GM12878 (cell line): ENCODE measurements around the gene SNPH.

Experiments
- BHLHE40 ChIP-seq, 2 experiments: fragments of 450-650 bp in 1 of 2; IDR thresholded peaks; 2 replicates each; pipeline ENCODE4 v1.6.1; 2011 to 2017; ENCODE audit warnings: low read depth in 2 of 2, borderline replicate concordance in 1 of 2, improper control_type of control experiment in 1 of 2, low read length in 1 of 2, mild to moderate bottlenecking in 1 of 2
- BRCA1 ChIP-seq: IDR thresholded peaks from 2 replicates; pipeline ENCODE4 v1.6.1; 2011; ENCODE audit warnings: low read depth, low read length, improper control_type of control experiment
- CTCF ChIP-seq, 3 experiments: IDR thresholded peaks in 2 of 3; conservative IDR thresholded peaks in 1 of 3; 2 replicates each; pipeline ENCODE4 v1.5.1; 2011; ENCODE audit warnings: low read depth in 3 of 3, low read length in 3 of 3, mild to moderate bottlenecking in 3 of 3, control low read depth in 2 of 3, moderate library complexity in 2 of 3, inconsistent platforms in 1 of 3, mixed read lengths in 1 of 3; ENCODE audit not compliant: control insufficient read depth in 2 of 3, insufficient read depth in 1 of 3; ENCODE audit errors: extremely low read depth in 1 of 3
- EZH2 ChIP-seq: IDR thresholded peaks from 2 replicates; pipeline ENCODE4 v1.6.1; 2012; ENCODE audit warnings: low read depth, mild to moderate bottlenecking, control low read depth, inconsistent platforms, low read length, borderline replicate concordance; ENCODE audit not compliant: control insufficient read depth
- POLR2A ChIP-seq: IDR thresholded peaks from 2 replicates; pipeline ENCODE4 v1.6.1; 2011; ENCODE audit warnings: low read depth, mild to moderate bottlenecking, low read length
- POLR2AphosphoS5 ChIP-seq: IDR thresholded peaks from 2 replicates; pipeline ENCODE4 v1.6.1; 2011; ENCODE audit warnings: mild to moderate bottlenecking, low read length, inconsistent platforms
- POU2F2 ChIP-seq: IDR thresholded peaks from 3 replicates; pipeline ENCODE4 v1.6.1; 2011; ENCODE audit warnings: low read depth, mild to moderate bottlenecking, low read length, borderline replicate concordance
- SMARCA5 ChIP-seq: fragments of 450-650 bp; IDR thresholded peaks from 2 replicates; pipeline ENCODE4 v1.6.1; 2017; ENCODE audit warnings: mild to moderate bottlenecking
- YBX1 ChIP-seq: fragments of 450-650 bp; IDR thresholded peaks from 2 replicates; pipeline ENCODE4 v1.6.1; 2016; ENCODE audit warnings: antibody characterized with exemption
- ZNF274 ChIP-seq: IDR thresholded peaks from one replicate; pipeline ENCODE4 v1.8.0; 2011; ENCODE audit not compliant: insufficient read length, insufficient read depth

DNA sequence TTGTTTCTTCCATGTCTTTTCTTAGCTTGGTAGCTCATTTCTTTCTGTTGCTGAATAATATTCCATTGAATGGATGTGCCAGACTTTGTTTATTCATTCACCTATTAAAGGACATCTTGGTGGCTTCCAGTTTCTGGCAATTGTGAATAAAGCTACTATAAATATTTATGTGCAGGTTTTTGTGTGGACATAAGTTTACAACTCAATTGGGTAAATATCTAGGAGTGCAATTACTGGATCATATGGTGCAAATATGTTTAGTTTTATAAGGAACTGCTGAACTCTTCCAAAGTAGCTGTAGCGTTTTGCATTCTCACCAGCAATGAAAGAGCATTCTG is 79.6 kb downstream of the SNPH start:
- TF ChIP-seq POLR2AphosphoS5 (no peak), EZH2 (no peak), POLR2A (no peak), ZNF274 (no peak), CTCF (IDR thresholded peaks at IDR 0.05 in 2 of 3, conservative IDR thresholded peaks at IDR 0.05 in 1 of 3; ENCODE audit: control insufficient read depth in 2 of 3, extremely low read depth in 1 of 3, insufficient read depth in 1 of 3, low read depth in 3 of 3, low read length in 3 of 3) (no peak), BRCA1 (no peak), YBX1 (no peak), SMARCA5 (no peak), BHLHE40 (IDR thresholded peaks at IDR 0.05; ENCODE audit: borderline replicate concordance in 1 of 2, low read depth in 2 of 2, low read length in 1 of 2) (no peak), POU2F2 (no peak)
